Inferior parietal cortex (tissue), 1 donor: ENCODE data around the gene S100A16.
"Not testable (repeated sequence)": the region's sequence is repeated elsewhere in the genome, so short reads cannot be mapped to it uniquely, and the experiment has no call there.

Experiments
- DNase-seq: peaks from one replicate; pipeline ENCODE4 v3.0.0-alpha.2; 2016; ENCODE audit errors: extremely low spot score

Gene S100A16

DNA sequence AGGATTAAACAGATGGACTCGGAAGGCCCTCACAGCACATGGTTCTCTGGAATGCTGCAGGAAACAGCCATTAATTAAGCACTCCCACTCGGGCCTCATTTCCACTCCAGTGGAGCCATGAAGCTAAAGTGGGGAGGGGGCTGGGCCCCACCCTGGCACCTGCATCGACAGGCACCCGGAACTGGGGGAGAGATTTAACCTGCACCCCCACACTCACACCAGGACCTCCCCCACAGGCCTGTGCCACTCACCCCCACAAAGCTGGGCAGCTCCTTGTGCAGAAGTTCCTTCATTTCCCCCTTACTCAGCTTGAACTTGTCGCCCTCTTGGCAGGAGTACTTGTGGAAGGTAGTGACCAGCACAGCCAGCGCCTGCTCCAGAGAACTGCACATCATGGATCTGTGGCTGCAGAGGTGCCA is 49.4 kb downstream of the S100A16 start:
- no peak for DNase-seq

DNA sequence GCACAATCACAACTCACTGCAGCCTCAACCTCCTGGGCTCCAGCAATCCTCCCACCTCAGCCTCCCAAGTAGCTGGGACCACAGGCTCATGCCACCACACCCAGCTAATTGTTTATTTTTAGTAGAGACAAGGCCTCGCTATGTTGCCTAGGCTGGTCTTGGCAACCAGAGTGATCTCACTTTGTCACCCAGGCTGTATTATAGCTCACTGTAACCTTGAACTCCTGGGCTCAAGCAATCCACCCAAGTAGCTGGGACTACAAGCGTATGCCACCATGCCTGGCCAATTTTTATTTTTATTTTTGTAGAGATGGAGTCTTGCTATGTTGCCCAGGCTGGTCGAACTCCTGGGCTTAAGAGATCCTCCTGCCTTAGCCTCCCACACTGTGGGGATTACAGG is 50.9 kb downstream of the S100A16 start:
- not testable (repeated sequence) for DNase-seq

DNA sequence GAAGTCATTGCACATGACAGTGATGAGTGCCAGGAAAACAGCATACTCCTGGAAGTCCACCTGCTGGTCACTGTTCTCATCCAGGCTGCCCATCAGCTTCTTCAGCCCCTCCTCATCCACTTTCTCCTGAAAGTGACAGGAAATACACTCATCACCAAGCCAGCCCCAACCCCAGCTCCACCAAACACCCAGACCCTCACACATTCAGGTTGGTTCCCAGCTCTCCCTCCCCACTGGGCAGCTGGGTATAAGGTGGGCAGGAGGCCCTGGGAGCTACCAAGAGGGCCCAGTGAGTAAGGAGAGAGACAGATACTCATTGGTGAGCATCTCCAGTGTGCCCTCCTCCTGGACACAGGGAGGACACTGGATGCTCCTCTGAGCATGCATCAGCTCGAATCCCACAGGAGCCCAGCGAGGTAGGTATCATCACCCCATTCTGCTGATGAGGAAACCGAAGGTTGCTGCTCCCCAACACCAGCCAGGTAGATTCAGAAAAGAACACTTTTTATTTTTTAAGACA is 51.4 kb downstream of the S100A16 start:
- no peak for DNase-seq

DNA sequence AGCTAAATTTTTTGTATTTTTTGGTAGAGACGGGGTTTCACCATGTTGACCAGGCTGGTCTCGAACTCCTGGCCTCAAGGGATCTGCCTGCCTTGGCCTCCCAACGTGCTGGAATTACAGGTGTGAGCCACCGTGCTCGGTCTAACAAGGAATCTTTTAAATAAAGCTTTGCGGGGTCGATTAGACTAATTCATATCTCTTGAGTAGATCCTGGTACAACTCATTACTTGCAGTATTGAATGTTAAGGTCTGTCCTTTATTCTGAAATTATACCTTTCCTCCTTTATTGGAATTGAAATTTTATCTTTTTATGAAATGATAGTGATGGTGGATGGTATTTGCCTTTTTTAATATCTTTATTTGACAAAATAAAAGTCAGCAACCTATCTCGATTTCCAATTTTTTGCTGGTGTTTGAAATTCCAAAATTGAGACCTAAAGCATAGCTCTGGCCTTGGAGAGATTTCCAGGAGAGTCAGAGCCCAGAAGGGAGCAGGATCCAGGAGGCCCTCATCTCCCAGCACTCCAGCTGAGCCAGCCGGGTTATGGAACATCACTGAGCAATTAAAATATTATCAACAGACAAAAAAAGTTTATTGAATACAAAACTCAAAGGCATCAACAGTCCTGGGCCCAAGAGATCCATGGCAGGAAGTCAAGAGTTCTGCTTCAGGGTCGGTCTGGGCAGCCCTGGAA is 52.0 kb downstream of the S100A16 start:
- no peak for DNase-seq

DNA sequence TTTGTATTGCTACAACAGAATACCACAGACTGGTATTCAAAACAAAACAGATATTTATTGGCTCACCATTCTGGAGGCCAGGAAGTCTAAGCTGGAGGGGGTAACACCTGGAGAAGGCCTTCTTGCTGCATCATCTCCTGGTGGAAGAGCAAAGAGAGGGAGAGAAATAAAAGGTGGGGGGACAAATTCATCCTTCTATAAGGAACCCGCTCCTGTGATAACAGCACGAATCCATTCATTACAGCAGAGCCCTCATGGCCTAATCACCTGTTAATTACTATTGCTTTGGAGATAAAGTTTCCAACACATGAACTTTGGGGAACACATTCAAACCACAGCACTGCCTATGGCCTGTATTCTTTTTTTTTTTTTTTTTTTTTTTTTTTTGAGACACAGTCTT is 52.7 kb downstream of the S100A16 start:
- DNase-seq: no peak

DNA sequence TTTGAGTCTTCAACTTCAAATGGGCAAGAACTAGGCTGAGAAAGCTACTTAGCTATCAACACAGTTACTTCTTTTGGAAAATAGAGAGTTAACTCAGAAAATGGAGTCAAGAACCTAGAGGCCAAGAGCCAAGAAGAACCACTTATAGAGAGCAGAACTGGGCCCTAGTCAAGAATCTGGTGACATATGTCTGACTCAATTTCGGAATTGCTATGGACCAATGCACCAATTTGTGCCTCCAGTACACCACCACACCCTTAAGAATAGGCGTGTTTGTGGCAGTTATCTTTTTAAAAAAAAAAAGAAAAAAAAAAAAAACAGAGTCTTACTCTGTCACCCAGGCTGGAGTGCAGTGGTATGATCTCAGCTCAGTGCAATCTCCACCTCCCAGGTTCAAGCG is 55.1 kb downstream of the S100A16 start:
- no peak for DNase-seq
